DND-41 (cell line): Measurements from ENCODE around the gene CMSS1.

ENCODE experiments used
- CTCF ChIP-seq: IDR thresholded peaks from 2 replicates; pipeline ENCODE4 v1.5.1; 2012; ENCODE audit warnings: borderline replicate concordance, low read length, moderate library complexity, mild to moderate bottlenecking; ENCODE audit not compliant: poor library complexity, severe bottlenecking; ENCODE audit errors: extremely low read depth
- EZH2 ChIP-seq: IDR thresholded peaks from 3 replicates; pipeline ENCODE4 v1.6.1; 2012; ENCODE audit warnings: borderline replicate concordance, low read depth, mild to moderate bottlenecking, moderate library complexity, low read length, inconsistent platforms; ENCODE audit not compliant: severe bottlenecking

GRCh38 chr3:100093831-100094230 lies 276.2 kb downstream of the CMSS1 start:
- TF ChIP-seq EZH2 = no peak
- TF ChIP-seq CTCF = no peak
